GM18870 (cell line): ENCODE data around the gene ANO1.

Experiments
- ATAC-seq: cut with Tn5 transposase; IDR thresholded peaks from one replicate; pipeline ENCODE4 v1.9.1; 2021; ENCODE audit warnings: moderate library complexity; ENCODE audit not compliant: unreplicated experiment

The ANO1 gene

DNA sequence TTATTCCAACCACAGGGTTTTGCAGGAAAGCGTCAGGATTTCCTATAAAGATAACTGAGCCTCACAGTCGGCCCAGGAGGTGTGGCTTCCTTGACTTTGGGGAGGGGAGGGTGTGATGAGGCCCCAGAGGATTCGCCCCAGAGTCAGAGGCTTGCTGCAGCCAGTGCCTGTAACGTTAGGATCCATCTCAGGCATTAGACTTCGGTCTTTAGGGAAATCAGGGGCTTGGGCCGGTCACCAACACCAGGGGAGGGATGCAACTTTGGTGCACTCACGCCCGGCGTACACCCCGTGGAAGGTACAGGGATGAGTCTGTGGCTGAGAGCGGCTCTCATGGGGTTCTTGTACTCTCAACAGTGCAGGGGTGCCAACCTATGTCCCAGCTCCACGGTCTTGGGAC is 5.7 kb upstream of the ANO1 start:
- no peak for ATAC-seq

DNA sequence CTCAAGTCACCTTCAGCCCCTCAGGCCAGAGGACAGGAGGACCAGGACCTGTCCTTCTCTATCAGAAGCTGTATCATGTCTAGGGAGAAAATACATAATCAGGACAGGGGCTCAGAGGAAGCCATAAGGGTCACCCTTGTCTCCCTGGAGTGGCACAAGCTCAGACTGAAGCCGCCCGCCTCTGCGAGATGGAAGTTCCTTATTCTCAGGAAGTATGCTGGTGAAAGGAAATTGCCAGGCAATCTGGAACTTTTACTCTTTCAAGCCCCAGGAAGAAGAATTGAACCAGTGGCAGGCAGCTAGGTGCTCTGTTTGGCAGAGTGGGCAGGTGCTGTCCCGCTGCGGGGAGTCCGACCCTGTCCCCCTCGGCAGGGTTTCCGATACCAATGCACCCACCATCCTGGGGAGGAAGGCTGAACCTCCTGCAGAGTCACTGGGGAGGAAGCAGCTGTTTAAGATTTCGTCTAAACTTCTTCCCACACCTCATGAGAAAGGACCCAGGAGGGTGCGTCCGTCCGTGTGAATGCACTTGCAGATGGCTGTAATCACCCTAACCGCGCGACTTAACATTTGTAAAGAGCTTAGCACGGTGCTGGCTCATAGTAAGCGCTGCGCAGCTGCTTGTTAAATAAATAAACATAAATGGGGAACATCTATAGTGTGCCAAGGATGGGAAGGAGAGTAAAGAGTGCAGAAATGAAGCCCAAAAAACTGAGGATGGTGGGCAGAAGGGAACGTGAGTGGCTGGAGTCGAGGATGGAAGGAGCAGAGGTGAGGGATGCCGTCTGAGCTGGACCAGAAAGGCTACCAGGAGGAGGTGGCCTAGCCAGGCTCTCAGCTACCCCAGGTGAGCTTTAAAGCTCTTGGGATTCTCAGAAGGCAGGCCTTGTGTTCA is 5.0 kb upstream of the ANO1 start:
- ATAC-seq = no peak

DNA sequence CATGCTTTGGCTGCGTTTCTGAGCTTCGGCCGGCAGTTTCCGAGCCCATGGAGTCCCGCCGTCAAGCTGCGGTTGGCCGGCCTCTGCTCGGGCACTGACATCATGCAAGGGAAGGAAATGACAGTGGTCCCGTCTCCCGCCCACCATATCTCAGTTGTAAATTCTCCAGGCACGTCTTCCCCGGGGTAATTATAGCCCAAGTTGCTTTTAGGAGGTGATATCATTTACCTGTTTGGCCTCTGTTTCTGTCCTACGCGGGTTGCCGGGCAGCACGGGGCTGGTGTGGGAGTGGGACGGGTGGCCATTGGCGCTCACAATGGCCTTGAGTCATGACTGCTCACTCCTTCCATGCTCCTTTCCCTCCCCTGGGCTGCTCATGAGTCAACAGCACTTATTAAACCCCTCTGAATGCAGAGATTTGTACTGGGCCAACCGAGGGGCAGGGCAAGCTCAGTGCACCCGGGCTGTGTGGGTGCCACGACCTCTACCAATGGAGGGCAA is 4.2 kb upstream of the ANO1 start:
- no peak for ATAC-seq

DNA sequence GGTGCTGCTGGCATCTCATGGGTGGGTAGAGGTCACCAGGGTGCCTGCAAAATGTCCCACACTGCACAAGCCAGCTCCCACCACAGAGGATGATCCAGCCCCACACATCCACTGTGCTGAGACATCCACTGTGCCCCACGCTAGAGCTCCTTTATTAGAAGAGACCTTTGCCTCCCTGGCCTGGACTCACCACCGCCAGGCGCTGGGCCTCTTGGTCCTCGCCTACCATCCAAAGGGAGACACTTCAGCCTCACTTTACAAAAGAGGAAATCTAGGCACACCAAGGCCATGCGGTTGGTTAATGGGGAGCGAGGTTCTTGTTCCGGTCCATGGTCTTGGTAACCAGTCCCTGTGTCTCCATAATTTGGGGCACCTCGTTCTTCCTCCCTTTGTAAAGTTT is 3.4 kb upstream of the ANO1 start:
- no peak for ATAC-seq

DNA sequence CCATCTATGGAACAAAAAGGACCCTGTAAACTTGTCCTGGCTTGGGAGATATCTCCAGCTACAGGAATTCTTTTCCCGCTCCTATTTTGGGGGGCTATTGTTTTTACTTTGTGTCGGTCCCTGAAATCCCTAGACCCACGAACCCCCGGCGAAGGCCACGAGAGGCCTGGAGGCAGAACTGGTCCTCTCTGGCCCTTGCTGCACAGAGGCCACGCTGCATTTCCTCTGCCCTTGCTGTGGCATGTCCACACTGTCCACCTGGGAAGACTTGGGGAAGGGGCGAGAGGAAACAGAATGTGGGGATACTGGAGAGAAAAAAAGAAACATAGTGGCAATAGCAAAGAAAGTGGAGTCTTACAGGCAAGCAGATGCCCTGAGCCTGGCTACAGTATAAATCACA is 2.3 kb upstream of the ANO1 start:
- ATAC-seq = no peak

DNA sequence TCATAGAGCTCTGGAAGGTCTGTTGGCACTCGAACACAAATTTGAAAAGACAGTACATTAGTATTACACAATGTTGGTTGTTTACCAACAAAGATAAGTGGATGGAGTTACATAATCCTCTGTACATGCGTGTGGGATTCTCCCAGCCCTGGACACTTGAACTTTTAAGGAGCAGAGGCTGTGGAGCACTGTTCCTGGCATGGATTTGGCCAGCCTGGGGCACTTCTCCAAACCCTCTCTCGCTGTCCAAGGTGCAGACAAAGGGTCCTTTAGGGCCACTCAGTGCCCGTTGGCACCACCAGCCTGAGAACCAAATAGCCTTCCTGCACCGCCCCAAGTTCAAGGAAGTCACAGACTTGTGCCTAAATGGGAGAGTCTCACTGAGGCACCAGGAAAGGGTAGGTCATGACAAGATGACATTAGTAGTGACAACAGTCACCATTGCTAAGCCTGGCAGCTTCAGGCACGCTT is 1.6 kb upstream of the ANO1 start:
- no peak for ATAC-seq

DNA sequence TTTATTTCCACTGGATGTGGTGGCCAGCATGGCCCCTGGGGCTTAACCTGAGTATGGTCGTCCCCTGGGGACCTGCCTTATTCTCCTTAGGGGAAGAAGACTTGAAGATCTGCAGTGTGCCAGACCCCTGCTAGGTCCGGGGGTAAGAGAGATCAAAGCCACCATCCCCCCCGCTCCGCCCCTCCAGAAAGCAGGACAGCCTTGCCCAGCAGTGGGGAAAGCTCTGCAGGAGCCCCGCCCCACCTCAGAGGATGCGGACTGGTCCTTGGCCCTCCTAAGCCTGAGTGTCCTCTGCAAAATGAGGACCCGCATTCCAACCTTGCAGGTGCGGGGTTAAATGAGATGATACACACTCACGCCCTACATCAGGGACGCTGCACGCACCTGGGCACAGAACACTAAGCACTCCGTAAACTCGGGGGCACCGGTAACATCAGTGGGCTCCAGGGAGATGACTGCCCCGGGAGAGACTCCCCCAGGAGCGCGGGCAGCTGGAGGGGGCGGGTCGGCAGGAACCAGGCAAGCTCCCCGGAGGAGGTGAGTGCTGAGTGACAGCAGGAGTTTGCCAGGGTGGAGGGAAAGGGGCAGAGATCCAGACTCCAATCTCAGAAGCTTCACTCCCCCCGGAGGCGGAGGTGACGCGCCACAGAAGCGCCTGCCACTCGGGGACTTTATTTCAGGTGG is 564 bp upstream of the ANO1 start:
- ATAC-seq = no peak

DNA sequence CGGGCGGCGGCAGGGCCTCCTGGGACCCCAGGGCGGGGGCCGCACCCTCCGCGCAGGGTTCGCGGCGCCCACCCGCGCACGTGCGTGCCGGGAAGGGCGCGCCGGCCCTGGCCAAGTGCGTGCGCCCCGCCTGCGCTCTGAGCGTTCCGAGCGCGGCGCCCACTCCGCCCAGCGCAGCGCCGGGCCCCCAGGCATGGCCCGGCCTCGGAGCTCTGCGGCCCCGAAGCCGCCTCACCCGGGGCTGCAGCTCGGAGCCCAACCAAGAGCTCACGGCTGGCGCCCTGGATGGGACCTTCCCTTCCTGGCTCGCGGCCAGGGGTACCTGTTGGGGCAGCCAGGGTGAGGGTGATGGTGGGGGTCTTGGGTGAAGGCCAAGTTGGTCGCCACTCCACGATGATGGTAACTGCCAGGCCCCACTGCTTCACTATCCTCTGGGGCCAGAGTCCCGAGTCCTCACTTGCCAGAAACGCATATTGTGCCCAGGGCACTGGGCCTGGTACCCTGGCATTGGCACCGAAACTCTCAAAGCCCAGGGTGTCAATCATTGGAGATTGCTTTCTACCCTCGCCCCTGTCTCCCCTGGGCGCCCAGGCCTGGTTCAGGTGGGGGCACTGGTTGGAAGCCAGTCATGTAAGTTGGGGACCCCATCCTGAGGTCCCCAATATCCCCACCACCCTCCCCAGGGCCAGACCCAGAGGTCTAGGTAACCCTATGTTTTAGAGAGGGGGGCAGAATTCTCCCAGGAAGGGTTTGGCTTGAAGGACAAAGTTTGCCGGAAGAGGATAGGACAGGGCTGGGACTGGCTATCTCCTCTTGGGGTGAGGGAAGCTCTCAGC is 882 bp downstream of the ANO1 start:
- no peak for ATAC-seq

DNA sequence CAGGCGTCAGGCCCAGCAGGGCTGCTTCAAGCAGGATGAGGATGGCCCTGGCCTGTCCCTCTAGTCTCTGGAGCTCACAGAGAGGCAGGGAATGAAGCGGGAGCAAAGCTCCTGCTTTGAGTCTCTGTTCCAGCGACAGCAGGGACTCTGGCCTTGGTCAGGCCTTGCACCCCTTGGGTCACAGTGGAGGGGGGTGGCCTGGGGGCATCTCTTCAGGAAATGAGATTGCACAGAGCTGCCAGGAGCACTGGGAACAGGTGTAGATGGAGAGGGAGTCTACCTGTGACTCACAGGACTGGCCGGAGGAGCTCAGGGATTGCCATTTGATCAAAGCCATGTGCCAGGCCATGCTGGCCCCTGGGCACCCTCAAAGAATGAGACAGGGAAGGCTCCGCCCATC is 1.6 kb downstream of the ANO1 start:
- ATAC-seq = no peak

DNA sequence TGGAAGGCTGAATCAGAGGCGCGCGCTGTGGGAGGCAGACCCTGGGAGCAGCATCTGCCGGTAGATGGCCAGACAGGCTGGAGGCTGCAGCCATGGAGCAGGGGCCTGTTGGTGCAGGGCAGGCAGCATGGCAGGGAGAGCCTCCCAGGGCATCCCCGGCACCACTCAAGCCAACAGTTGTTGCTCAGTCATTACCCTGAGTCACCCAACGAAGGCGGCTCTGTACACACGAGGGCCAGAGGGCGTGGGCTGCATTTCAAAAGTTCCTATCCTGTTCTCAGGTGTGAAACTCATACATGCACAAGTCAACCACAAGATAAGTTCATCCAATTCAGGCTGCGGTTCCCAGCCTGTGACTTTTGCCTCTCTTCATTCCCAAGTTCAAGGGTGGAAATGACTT is 2.6 kb downstream of the ANO1 start:
- ATAC-seq = no peak

DNA sequence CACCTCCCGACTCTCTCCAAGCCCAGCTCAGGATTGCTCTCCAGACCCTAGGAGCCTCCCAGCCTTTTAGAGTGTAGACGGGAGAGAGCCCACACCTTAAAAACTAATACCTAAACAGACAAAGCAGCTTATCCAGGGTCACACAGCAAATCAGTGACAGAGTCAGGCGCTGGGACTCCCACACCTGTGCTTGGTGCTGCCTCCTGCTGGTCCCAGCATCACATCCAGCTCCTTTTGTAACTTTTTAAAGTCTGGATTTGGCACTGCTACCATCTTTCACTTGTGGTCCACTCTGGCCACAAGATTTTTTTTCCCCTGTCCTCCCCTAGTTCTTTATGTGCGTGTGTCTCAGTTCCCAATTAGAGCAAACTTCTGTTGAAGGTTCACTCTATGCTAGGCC is 4.7 kb downstream of the ANO1 start:
- no peak for ATAC-seq

DNA sequence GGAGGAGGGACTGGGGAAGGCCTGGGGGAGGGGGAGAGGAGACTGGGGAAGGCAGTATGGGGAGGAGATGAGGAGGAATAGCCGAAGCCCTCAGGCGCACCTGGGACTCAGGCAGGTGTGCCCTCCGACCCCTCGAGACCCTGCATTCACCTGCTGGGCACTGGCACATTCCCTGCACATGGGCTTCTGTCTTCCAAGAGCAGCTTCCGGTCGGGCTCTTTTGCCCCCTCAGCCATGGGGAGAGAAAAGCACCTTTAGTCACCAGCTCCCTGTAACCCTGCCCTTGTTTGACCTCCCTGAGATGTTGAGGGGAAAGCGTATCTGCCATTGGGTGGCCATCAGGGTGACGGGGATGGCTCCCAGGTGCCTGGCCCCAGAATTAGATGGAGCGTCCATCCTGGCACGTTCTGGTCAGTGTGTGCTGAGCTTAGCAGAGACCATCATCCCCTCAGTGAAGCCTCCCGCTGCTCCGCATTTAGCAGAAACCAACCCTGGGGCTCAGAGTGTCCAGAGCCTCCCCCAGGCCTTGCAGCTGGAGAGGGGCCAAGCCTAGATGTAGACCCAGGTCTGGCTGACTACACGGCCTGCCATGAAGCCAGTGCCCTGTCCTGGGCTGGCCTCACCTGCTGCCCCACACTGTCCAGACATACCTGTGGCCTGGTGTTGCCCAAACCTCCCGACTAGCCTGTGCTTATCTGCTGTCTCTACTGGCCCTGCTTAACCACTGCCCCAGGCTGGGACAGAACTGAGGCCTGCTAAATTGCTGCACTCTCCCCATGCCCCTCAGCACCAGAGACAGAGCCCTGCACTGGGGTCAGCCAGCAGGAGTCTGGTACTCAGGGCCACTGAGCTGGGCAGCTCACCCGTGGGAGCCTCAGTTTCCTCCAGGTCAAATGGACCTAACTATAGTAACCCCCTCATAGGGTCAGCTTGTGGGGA is 6.2 kb downstream of the ANO1 start:
- no peak for ATAC-seq

DNA sequence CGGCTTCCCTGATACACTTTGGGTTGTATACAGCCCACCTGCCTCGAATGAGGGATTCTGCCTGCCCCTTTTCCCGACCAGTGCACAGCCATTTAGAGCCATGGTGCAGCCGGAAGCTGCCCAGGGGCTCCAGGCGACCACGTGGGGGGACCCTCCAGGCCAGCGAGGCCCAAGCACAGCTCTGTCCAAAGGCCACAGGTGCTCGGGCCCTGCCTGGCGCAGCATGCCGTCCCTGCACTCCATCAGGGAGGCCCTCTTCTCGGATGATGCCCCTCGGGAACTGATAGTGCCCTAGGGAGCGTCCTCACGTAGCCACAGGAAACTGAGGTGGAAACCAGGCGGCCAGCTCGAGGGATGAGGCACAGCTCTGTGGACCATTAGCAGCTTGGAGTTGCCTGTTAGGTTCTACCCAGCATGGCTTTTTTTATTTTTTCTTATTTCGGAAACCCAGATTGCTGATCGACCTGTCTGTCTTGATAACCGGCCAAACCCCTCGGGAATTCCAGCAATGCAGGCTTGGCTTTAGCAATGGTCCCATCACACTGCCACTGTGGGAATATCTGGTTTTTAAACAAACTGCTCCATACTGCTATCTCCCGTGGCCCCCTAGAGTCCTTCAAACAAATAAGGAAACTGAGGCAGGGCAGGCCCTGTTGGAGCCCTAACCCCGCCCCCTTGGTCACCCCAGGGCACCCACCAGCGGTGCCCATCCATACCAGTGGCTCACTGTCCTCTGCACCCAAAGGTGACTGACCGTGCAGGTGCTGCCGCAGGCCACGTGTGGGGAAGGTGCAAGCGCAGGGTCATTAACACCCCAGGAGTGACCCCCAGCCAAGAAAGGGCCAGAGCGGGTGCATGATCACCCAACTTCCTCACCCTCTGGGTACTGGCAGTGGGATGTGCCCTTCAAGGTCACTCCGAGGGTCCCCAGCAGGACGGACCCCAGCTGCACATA is 8.0 kb downstream of the ANO1 start:
- no peak for ATAC-seq

DNA sequence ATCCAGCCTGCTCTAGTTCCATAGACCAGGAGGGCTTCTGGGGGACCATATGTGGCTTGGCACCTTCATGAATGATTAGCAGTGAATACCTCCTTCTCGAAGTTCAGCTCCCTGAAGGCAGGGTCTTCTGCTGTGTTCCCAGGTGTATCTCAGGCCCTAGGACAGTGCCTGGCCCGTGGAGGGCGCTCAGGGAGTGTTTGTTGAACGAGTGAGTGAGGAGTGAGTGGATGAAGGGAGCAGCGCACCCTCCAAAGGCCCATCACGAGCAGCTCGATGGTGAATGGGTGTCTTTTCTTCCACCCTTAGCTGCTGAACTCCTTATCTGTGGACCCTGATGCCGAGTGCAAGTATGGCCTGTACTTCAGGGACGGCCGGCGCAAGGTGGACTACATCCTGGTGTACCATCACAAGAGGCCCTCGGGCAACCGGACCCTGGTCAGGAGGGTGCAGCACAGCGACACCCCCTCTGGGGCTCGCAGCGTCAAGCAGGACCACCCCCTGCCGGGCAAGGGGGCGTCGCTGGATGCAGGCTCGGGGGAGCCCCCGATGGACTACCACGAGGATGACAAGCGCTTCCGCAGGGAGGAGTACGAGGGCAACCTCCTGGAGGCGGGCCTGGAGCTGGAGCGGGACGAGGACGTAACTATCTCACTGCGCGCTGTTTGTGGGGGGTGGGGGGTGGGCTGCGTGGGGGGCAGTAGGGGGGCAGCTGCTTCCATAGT is 9.5 kb downstream of the ANO1 start:
- no peak for ATAC-seq

DNA sequence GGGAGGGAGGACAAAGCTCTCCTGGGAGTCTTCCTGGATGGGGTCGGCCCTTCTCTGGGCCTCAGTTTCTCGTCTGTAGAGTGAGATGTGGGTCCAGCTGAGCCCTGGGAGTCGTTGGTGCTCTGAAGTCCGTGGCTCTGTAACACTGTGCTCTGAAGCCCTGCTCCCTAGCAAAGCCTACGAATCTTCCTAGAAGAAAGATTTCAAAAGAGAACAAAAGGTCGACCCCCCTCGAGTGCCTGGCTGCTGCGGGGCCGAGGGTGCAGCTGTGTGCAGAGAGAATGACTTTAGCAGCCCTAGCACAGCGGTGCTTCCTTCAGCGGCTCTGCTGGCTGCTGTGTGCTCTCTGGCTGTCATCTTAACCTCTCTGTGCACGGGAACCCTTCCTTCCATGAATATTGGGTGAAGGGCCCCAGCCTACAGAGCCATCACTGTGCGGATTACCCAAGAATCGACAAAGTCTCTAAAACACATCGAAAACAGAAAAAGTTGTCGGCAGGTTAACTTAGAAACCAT is 10.7 kb downstream of the ANO1 start:
- ATAC-seq = no peak

DNA sequence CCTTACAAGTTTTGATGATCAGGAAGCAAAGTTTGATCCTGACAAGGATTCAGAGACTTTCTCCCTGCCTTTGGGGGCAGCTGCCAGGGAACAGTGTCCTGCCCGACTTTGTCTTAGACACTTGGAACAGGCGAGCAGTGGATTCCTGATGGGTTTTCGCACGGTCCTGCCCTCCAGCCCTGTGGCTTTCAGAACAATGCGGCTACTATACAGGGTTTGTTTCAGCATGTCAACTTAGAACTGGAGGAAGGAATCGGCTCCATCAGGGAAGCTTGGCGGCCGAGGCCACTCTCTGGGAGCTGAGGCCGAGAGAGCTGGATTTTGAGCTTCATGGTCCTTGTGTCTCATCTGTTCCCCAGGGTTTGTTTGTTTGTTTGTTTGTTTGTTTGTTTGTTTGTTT is 11.5 kb downstream of the ANO1 start:
- ATAC-seq = no peak

DNA sequence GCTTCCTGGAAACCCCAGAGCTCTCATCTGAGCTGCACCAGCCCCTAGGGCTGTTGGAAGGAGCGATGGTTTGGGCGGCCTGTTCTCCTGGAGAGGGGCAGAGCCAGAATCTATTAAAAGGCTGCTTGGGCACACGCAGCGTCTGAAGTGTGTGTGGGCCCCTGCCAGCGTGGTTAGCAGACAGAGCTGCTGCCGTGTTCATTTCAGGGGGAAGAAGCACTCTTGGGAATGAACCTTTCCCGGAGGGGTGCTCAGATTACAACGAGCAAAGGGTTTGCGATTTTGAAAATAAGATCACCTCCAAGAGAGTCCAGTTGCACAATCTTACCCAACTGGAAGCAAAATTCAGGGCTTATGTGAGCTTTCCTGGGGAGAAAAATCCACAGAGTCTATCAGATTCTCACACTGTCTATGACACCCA is 12.9 kb downstream of the ANO1 start:
- ATAC-seq = no peak

DNA sequence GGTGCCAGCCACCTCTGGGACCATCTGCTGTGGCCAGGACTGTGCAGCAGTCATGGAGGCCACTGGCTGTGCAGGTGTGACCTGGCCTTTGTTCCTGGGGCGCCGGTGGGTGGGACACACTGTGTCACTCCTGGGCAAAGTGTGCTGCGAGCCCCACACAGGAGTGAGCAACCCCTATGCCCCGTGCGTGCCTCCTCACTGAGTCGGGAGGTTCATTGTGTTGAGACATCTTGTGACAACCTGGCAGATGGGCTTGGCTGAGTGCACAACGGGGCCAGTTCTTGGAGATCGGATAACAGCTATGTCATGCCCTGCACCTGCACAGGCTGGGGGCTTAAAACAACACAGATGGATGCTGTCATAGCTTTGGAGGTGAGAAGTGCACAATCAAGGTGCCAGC is 13.5 kb downstream of the ANO1 start:
- no peak for ATAC-seq
